PFSK-1 (cell line): ENCODE results near the gene PUS3.

Experiments used
- POLR2AphosphoS5 ChIP-seq: IDR thresholded peaks from 2 replicates; pipeline ENCODE4 v1.6.1; 2012; ENCODE audit warnings: low read depth, mild to moderate bottlenecking, control low read depth, low read length, moderate library complexity
- SIN3A ChIP-seq: IDR thresholded peaks from 2 replicates; pipeline ENCODE4 v1.6.1; 2012; ENCODE audit warnings: mild to moderate bottlenecking, low read length, moderate library complexity, borderline replicate concordance; ENCODE audit not compliant: insufficient read depth
- TF ChIP-seq, protein P1 (sequence below), 2 experiments: IDR thresholded peaks; 2 replicates each; pipeline versions ENCODE4 v1.6.1 to v1.8.0; 2011 to 2012; ENCODE audit warnings: low read depth in 2 of 2, low read length in 2 of 2, control low read depth in 1 of 2, inconsistent platforms in 1 of 2, mild to moderate bottlenecking in 1 of 2, moderate library complexity in 1 of 2; ENCODE audit not compliant: insufficient read depth in 1 of 2

DNA sequence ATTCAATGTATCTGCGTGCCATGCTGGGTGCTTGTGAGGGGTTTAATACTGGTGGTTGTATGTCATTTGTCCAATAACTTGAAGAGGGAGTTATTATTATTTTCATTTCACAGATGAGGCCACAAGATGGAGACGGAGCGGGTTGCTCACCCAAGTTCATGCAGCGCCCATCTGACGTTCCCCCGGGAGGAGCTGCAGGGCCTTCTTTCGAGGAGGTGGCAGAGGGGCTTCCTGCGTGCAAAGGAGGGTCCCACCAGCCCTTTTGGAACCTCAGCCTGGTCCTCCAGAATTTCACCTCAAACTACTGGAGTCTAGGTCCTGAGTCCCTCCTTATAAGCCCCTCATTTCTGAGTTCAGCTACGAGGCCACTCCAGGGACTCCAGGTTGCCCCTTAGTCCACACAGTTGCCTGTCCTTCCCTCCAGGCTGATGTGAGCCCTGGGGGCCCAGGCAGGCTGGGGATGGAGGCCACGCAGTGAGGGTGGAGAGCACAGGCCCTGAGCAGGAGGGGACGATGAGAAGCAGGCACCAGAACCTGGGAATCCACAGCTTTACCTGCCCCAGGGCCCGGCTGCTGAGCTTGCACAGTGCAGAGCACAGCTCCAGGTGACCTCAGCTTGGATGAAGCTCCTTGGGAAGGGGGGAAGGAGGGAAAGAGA is 39.9 kb upstream of the PUS3 start:
- TF ChIP-seq POLR2AphosphoS5 (no peak), SIN3A (no peak)
- TF ChIP-seq, protein P1, sequence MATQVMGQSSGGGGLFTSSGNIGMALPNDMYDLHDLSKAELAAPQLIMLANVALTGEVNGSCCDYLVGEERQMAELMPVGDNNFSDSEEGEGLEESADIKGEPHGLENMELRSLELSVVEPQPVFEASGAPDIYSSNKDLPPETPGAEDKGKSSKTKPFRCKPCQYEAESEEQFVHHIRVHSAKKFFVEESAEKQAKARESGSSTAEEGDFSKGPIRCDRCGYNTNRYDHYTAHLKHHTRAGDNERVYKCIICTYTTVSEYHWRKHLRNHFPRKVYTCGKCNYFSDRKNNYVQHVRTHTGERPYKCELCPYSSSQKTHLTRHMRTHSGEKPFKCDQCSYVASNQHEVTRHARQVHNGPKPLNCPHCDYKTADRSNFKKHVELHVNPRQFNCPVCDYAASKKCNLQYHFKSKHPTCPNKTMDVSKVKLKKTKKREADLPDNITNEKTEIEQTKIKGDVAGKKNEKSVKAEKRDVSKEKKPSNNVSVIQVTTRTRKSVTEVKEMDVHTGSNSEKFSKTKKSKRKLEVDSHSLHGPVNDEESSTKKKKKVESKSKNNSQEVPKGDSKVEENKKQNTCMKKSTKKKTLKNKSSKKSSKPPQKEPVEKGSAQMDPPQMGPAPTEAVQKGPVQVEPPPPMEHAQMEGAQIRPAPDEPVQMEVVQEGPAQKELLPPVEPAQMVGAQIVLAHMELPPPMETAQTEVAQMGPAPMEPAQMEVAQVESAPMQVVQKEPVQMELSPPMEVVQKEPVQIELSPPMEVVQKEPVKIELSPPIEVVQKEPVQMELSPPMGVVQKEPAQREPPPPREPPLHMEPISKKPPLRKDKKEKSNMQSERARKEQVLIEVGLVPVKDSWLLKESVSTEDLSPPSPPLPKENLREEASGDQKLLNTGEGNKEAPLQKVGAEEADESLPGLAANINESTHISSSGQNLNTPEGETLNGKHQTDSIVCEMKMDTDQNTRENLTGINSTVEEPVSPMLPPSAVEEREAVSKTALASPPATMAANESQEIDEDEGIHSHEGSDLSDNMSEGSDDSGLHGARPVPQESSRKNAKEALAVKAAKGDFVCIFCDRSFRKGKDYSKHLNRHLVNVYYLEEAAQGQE (IDR thresholded peaks at IDR 0.05; ENCODE audit: insufficient read depth in 1 of 2, low read depth in 2 of 2, low read length in 2 of 2) = no peak
